ENCODE measurements around the gene LACTB.

Gene LACTB

DNA sequence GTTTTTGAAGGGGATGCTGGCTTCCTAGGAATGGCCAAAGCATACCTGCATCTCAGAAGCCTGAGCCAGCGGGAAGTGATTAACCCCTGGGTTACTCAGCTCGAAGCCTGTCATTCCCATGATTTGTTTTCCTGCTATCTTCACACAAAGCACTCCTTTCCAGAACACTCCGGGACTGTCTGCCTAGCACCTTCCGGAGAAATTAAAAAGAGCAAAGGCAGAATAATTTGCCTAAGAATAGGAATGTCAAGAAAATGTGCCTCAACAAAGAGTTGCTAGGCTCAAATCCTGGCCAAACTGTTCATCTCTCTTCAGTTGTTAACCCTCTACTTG is 45.0 kb upstream of the LACTB start:
- Histone ChIP-seq H3K9ac (ENCODE audit: low read length) (no peak overlapping the region), H3K36me3 (ENCODE audit: low read length) (no peaks in the 10 kb centered on the region), H3K4me2 (ENCODE audit: low read depth, low read length, poor library complexity, severe bottlenecking) (no peak overlapping the region), H3K9me3 (ENCODE audit: insufficient read depth, low read length) (no peaks in the 10 kb centered on the region), H3K4me3 (ENCODE audit: insufficient read depth, low read length, poor library complexity, severe bottlenecking) (no peak overlapping the region), H2AFZ (ENCODE audit: low read depth, low read length, severe bottlenecking) (no peak overlapping the region), H3K79me2 (ENCODE audit: insufficient read depth, low read length) (no peaks in the 10 kb centered on the region), H4K20me1 (ENCODE audit: low read depth, low read length) (no peaks in the 10 kb centered on the region), H3F3A (ENCODE audit: insufficient read depth) (no peaks in the 10 kb centered on the region), H3K27ac (ENCODE audit: low read depth, low read length) (no peak overlapping the region), H3K27me3 (ENCODE audit: low read length) (no peaks in the 10 kb centered on the region), H3K9me2 (replicated peaks; ENCODE audit: insufficient read depth, low read length) (no peaks in the 10 kb centered on the region)
- TF ChIP-seq EZH2phosphoT487 (conservative IDR thresholded peaks at IDR 0.05; ENCODE audit: low read length) (no peak), CTCF (IDR thresholded peaks at IDR 0.05; ENCODE audit: insufficient read depth, low read length, poor library complexity, severe bottlenecking) (no peak)

- Histone ChIP-seq H3K36me3 (ENCODE audit: low read length) (no peaks in the 10 kb centered on the region), H3K4me2 (ENCODE audit: low read depth, low read length, poor library complexity, severe bottlenecking) (no peak overlapping the region), H3K4me3 (ENCODE audit: insufficient read depth, low read length, poor library complexity, severe bottlenecking) (no peak overlapping the region), H4K20me1 (ENCODE audit: low read depth, low read length) (no peaks in the 10 kb centered on the region), H3K27me3 (ENCODE audit: low read length) (no peaks in the 10 kb centered on the region), H3K27ac (ENCODE audit: low read depth, low read length) (no peak overlapping the region), H3K9ac (ENCODE audit: low read length) (no peak overlapping the region), H2AFZ (ENCODE audit: low read depth, low read length, severe bottlenecking) (no peak overlapping the region), H3K79me2 (ENCODE audit: insufficient read depth, low read length) (no peaks in the 10 kb centered on the region), H3K9me2 (replicated peaks; ENCODE audit: insufficient read depth, low read length) (no peaks in the 10 kb centered on the region), H3K9me3 (ENCODE audit: insufficient read depth, low read length) (no peaks in the 10 kb centered on the region), H3F3A (ENCODE audit: insufficient read depth) (no peaks in the 10 kb centered on the region)
- TF ChIP-seq CTCF (IDR thresholded peaks at IDR 0.05; ENCODE audit: insufficient read depth, low read length, poor library complexity, severe bottlenecking) (no peak), EZH2phosphoT487 (conservative IDR thresholded peaks at IDR 0.05; ENCODE audit: low read length) (no peak)
These were observed 43.7 kb upstream of the LACTB start for GRCh38 chr15:63077952-63078351.

DNA sequence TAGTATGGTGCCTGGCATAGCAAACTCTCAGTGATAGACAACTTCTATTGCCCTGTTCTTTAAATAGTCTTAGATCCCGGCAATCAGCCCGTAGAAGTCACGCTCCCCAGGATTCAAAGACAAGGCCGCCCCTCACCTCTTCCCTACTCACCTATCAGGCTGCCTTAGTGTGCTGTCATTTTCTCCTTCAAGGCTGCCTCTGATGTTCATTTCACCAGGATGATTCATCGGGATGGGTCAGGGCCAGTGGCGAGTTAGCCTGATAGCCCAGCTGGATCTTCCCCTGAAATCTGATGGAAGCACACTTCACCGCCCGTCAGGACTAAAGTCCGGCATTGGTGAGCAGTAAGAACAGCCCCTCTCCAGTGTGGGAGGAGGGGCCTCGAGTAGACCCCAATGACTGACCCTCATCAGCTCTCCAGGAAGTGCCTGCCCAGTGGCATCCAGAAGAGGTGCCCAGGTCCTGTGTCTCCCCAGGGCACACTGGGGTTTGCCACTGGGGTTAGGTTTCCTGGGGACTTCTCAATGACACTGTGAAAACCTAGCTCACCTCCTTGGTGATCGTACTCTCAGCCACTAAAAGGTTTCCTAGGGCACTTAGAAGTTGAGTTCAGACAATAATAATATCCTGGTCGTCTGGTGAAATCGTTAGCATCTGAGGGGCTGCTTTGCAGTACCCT is 41.6 kb upstream of the LACTB start:
- H3K9me3 ChIP-seq (ENCODE audit: insufficient read depth, low read length) = no peaks in the 10 kb centered on the region
- no peaks in the 10 kb centered on the region for H3K79me2 ChIP-seq (ENCODE audit: insufficient read depth, low read length)
- no peak overlapping the region for H3K27ac ChIP-seq (ENCODE audit: low read depth, low read length)
- H2AFZ ChIP-seq (ENCODE audit: low read depth, low read length, severe bottlenecking) = no peak overlapping the region
- H4K20me1 ChIP-seq (ENCODE audit: low read depth, low read length) = no peaks in the 10 kb centered on the region
- TF ChIP-seq EZH2phosphoT487 (conservative IDR thresholded peaks at IDR 0.05; ENCODE audit: low read length) (no peak), CTCF (IDR thresholded peaks at IDR 0.05; ENCODE audit: insufficient read depth, low read length, poor library complexity, severe bottlenecking) (no peak)
- H3F3A ChIP-seq (ENCODE audit: insufficient read depth) = no peaks in the 10 kb centered on the region
- no peak overlapping the region for H3K4me3 ChIP-seq (ENCODE audit: insufficient read depth, low read length, poor library complexity, severe bottlenecking)
- no peaks in the 10 kb centered on the region for H3K27me3 ChIP-seq (ENCODE audit: low read length)
- no peak overlapping the region for H3K9ac ChIP-seq (ENCODE audit: low read length)
- H3K4me2 ChIP-seq (ENCODE audit: low read depth, low read length, poor library complexity, severe bottlenecking) = no peak overlapping the region
- H3K36me3 ChIP-seq (ENCODE audit: low read length) = no peaks in the 10 kb centered on the region
- no peaks in the 10 kb centered on the region for H3K9me2 ChIP-seq (replicated peaks; ENCODE audit: insufficient read depth, low read length)

Data from SU-DHL-6 (cell line).